ENCODE measurements around the gene TFAP2C.

- TF ChIP-seq CTCF (IDR thresholded peaks at IDR 0.05): no peak
- no peak for TF ChIP-seq EP300 (IDR thresholded peaks at IDR 0.05)
Measured at GRCh38 chr20:56631318-56631989, 2.3 kb downstream of the TFAP2C start.

Measured in tibial nerve (tissue), 4 donors.